Pancreas (tissue), 10 donors: Measurements from ENCODE around the gene PRXL2B. TPM values are rescaled to one million over a fixed set of nuclear protein-coding genes. Genes with fewer than 3 reads are reported as not detected.

Source experiments
- ATAC-seq, 4 donors: fragments of 200-7000 bp; cut with Tn5 transposase; one replicate each; pipeline versions ENCODE4 v1.8.0 to v1.9.1; 2020; ENCODE audit warnings: mild to moderate bottlenecking in 4 of 4, moderate library complexity in 4 of 4
- DNase-seq, 6 donors: peaks; one replicate each; pipeline ENCODE4 v3.0.0-alpha.2; 2020
- FAIRE-seq: peaks from 2 replicates; lab custom pipeline; 2012; peaks lifted over from hg19 to GRCh38; lab: Jason Lieb, UNC
- H3K27ac ChIP-seq, 4 donors: fragments of 200-600 bp; sonication (generic); 1 replicate in 3 of 4; 2 replicates in 1 of 4; pipeline versions ENCODE4 v1.5.0 to v1.8.0; 2020
- H3K27me3 ChIP-seq, 4 donors: fragments of 200-600 bp; one replicate each; pipeline ENCODE4 v1.8.0; 2021
- H3K36me3 ChIP-seq, 3 donors: fragments of 200-600 bp; sonication (generic) in 1 of 3; one replicate each; pipeline versions ENCODE4 v1.5.0 to v1.8.0; 2020 to 2021
- H3K4me1 ChIP-seq, 3 donors: fragments of 200-600 bp; one replicate each; pipeline ENCODE4 v1.8.0; 2021
- H3K4me3 ChIP-seq, 4 donors: fragments of 200-600 bp; sonication (generic) in 2 of 4; one replicate each; pipeline versions ENCODE4 v1.5.0 to v1.8.0; 2020 to 2021
- H3K9me3 ChIP-seq, 4 donors: fragments of 200-600 bp; one replicate each; pipeline ENCODE4 v1.8.0; 2021
- CTCF ChIP-seq, 4 donors: fragments of 200-600 bp; sonication (generic) in 3 of 4; IDR thresholded peaks; one replicate each; pipeline versions ENCODE4 v1.5.0 to v1.8.0; 2021; ENCODE audit warnings: antibody characterized with exemption in 4 of 4
- WGBS, 2 donors: extraction: QIAGEN DNeasy Blood & Tissue Kit; methylation state at CpG; one replicate each; pipeline ENCODE4 v1.1.7; 2013; 5-methylcytosine and 5-hydroxymethylcytosine counted together
- intact Hi-C, 3 donors: fragments of 100-400 bp; cut with DNase I; formaldehyde crosslinking; loops; one replicate each; pipeline versions ENCODE4 v1.11.1 to v1.14.2; 2022
- polyA plus RNA-seq, 2 donors: library from polyadenylated mRNA; stranded (reverse); fragments of 200-250 nt; gene quantifications; one replicate each; pipeline ENCODE4 v1.2.3, GENCODE V29; 2013
- total RNA-seq, 6 donors: library from RNA; stranded (reverse); fragmentation: NEBNext Ultra II Directional in 4 of 6; extraction: Animal tissue kit (Norgen Biotek cat#: 25700) in 4 of 6; gene quantifications; one replicate each; pipeline versions ENCODE4 v1.2.1 to v1.2.4, GENCODE V29; 2021 to 2023
- donor health status: healthy with polysubstance abuse.
- donor health status: DM: no; HTN: no; CAD: no; lungs with moderate emphysema.
- donor health status: DM: no; HTN: no; CAD: no.
- donor health status: control.
- donor health status: control.
- donor health status: Bipolar disorder and iron deficiency.
- donor health status: DM: yes; HTN: yes; CAD: no.
- donor health status: DM: no; HTN: no; CAD: no.
- donor health status: DM: no; HTN: no; CAD: no.
- donor health status: DM: yes; HTN: yes; CAD: no.

The PRXL2B gene
- total RNA-seq (10 to 100 TPM in 4 of 6 donors, 1 to 10 TPM in 2; 3.3 to 16.4 (median 10.8) TPM), polyA plus RNA-seq (10 to 100 TPM; 12.1 to 13.4 TPM)

- FAIRE-seq (no peak), DNase-seq (peak; percentile 99 to 100 (median 99)), ATAC-seq (peak; percentile 89 to 94 (median 90))
- H3K27me3 ChIP-seq: no peaks in the 10 kb centered on the region
- peaks cover 0 to 17% (median 13%) of the 10 kb centered on the region in 3 donors for H3K4me1 ChIP-seq
- peak within 1 kb of the TSS; percentile 81 to 98 (median 92) for H3K27ac ChIP-seq
- peak within 1 kb of the TSS; percentile 59 to 93 (median 78) for H3K4me3 ChIP-seq
- intact Hi-C loops: no loop called here
- WGBS, 2 donors: 1% methylated on average over 76 to 107 of the region's 107 CpGs
- TF ChIP-seq CTCF (IDR thresholded peaks at IDR 0.05): no peak
- H3K9me3 ChIP-seq: no peaks in the 10 kb centered on the region
- H3K36me3 ChIP-seq: no peaks in the 10 kb centered on the region
These were observed at the start of gene PRXL2B for GRCh38 chr1:2586154-2587070. Gene PRXL2B (plus strand): TSS chr1:2586777. CDS start chr1:2586886, 109 bp downstream.

- H3K36me3 ChIP-seq: no peaks in the 10 kb centered on the region
- no peak overlapping the region for H3K4me3 ChIP-seq
- 73% methylated on average over 9 of the region's 9 CpGs for WGBS, 2 donors
- TF ChIP-seq CTCF (IDR thresholded peaks at IDR 0.05): no peak
- DNase-seq (no peak), FAIRE-seq (no peak), ATAC-seq (no peak)
- H3K27me3 ChIP-seq: no peaks in the 10 kb centered on the region
- no peaks in the 10 kb centered on the region for H3K9me3 ChIP-seq
- H3K4me1 ChIP-seq: no peaks in the 10 kb centered on the region
- H3K27ac ChIP-seq: no peak overlapping the region
- intact Hi-C loops: no loop called here
These were observed 48.8 kb upstream of the PRXL2B start for GRCh38 chr1:2537784-2538115.

- no peak for ATAC-seq
- Histone ChIP-seq H3K4me3 (no peak overlapping the region), H3K36me3 (no peaks in the 10 kb centered on the region), H3K27me3 (no peaks in the 10 kb centered on the region), H3K27ac (no peak overlapping the region), H3K9me3 (no peaks in the 10 kb centered on the region), H3K4me1 (no peaks in the 10 kb centered on the region)
- TF ChIP-seq CTCF (IDR thresholded peaks at IDR 0.05): no peak
- no peak for FAIRE-seq
- DNase-seq: no peak
- intact Hi-C loops: no loop called here
- 79 to 89% methylated on average over 4 of the region's 4 CpGs for WGBS, 2 donors
These were observed 48.2 kb upstream of the PRXL2B start for GRCh38 chr1:2538376-2538775.

- Histone ChIP-seq H3K27me3 (no peaks in the 10 kb centered on the region), H3K36me3 (no peaks in the 10 kb centered on the region), H3K27ac (no peak overlapping the region), H3K4me1 (no peaks in the 10 kb centered on the region), H3K9me3 (no peaks in the 10 kb centered on the region), H3K4me3 (no peak overlapping the region)
- DNase-seq (no peak), FAIRE-seq (no peak), ATAC-seq (no peak)
- no peak for TF ChIP-seq CTCF (IDR thresholded peaks at IDR 0.05)
- 90 to 92% methylated on average over 8 of the region's 8 CpGs for WGBS, 2 donors
- intact Hi-C loops: no loop called here
These were observed 47.7 kb upstream of the PRXL2B start for GRCh38 chr1:2538872-2539271.
